GM18951 (cell line): ENCODE results near the gene SDR39U1.
"Not testable (repeated sequence)": the region's sequence is repeated elsewhere in the genome, so short reads cannot be mapped to it uniquely, and the experiment has no call there.

Experiments used
- POLR2A ChIP-seq: IDR thresholded peaks from 4 replicates; pipeline ENCODE4 v1.6.1; 2011; ENCODE audit warnings: mild to moderate bottlenecking; ENCODE audit not compliant: insufficient read length, insufficient read depth; ENCODE audit errors: extremely low read depth
- in situ Hi-C: fragments of 300-500 bp; cut with MboI; formaldehyde crosslinking; loops from one replicate; pipeline ENCODE4 v1.12.0; 2022; ENCODE audit warnings: low sequenced_read_pairs, mixed read lengths, inconsistent platforms; ENCODE audit not compliant: unreplicated experiment

The SDR39U1 gene

GRCh38 chr14:24463884-24464785 is 21.6 kb upstream of the SDR39U1 start:
- TF ChIP-seq POLR2A, result no peak
- in situ Hi-C loops, result no loop called here

GRCh38 chr14:24463017-24463883 is 20.7 kb upstream of the SDR39U1 start:
- in situ Hi-C loops, result no loop called here
- TF ChIP-seq POLR2A, result no peak

- no peak for TF ChIP-seq POLR2A
- in situ Hi-C loops, result no loop called here
Observed at GRCh38 chr14:24461336-24461735, 18.8 kb upstream of the SDR39U1 start.

- in situ Hi-C loops, result no loop called here
- TF ChIP-seq POLR2A, result no peak
Observed at GRCh38 chr14:24459331-24459730, 16.8 kb upstream of the SDR39U1 start.

- TF ChIP-seq POLR2A, result no peak
- in situ Hi-C loops, result no loop called here
Observed at GRCh38 chr14:24458736-24459135, 16.2 kb upstream of the SDR39U1 start.

- in situ Hi-C loops, result no loop called here
- TF ChIP-seq POLR2A, result no peak
Observed at GRCh38 chr14:24456980-24457379, 14.4 kb upstream of the SDR39U1 start.

- in situ Hi-C loops, result not testable (repeated sequence)
Observed at GRCh38 chr14:24450828-24451227, 8.3 kb upstream of the SDR39U1 start.

- in situ Hi-C loops, result no loop called here
- TF ChIP-seq POLR2A, result no peak
Observed at GRCh38 chr14:24443053-24443665, 583 bp upstream of the SDR39U1 start.

GRCh38 chr14:24441904-24442239 is 704 bp downstream of the SDR39U1 start:
- in situ Hi-C loops, result no loop called here

GRCh38 chr14:24441485-24441884 is 1.1 kb downstream of the SDR39U1 start:
- in situ Hi-C loops, result no loop called here
- TF ChIP-seq POLR2A, result no peak

More at GRCh38 chr14:24441904-24442239, 704 bp downstream of the SDR39U1 start:
- no peak for TF ChIP-seq POLR2A

GRCh38 chr14:24440606-24441399 is 1.8 kb downstream of the SDR39U1 start:
- TF ChIP-seq POLR2A, result no peak
- in situ Hi-C loops, result no loop called here

GRCh38 chr14:24439830-24440605 is 2.6 kb downstream of the SDR39U1 start:
- TF ChIP-seq POLR2A, result no peak
- in situ Hi-C loops, result loop anchor here (10.0 kb wide), 1 partner anchor 105 kb away; the partner anchor contains the start of genes ADCY4 and RIPK3
